HG03045 (cell line): ENCODE measurements around the gene SEZ6L.
"Not testable (repeated sequence)": the region's sequence is repeated elsewhere in the genome, so short reads cannot be mapped to it uniquely, and the experiment has no call there.

Experiments used
- ATAC-seq: cut with Tn5 transposase; IDR thresholded peaks from one replicate; pipeline ENCODE4 v1.9.1; 2021; ENCODE audit warnings: mild to moderate bottlenecking, moderate library complexity; ENCODE audit not compliant: unreplicated experiment

SEZ6L gene

GRCh38 chr22:26374391-26375026 lies 205.2 kb downstream of the SEZ6L start:
- ATAC-seq: no peak

- no peak for ATAC-seq
Measured at GRCh38 chr22:26377170-26377830, 208.0 kb downstream of the SEZ6L start.

DNA sequence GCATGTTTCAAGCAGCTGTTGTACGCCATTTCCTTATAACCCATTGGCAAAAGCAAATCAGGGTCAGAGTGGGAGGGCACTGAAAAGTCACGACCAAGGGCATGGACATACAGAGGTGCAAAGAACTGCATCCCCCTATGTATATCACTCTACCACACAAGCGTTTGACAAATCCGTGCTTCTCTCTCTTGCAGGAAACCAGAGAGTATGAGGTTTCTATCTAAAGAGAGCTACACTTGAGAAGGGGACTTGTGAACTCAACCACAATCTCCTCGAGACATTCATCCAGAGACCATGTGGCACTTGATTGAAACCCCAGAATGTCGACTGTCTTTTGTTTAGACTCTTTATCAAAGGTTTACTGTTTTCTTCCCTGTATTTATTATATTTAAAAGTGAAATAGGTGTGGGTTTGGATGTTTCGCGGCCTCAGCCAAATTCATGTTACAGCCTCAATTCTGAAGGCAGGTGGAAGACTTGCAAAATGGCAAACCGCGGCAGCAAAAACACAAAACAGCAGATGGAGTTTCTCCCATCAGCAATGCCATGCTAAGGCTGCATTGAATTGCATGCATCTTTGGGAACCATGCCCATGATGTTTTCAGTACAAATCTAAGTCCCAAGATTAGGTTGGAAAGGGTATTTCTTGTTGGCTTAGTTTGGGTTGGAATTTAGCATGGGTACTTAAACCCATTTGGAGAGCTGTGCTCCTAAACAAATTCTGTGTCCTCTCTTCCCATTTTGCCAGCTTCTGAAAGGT lies 211.0 kb downstream of the SEZ6L start:
- no peak for ATAC-seq

GRCh38 chr22:26382782-26383181 lies 213.5 kb downstream of the SEZ6L start:
- no peak for ATAC-seq

DNA sequence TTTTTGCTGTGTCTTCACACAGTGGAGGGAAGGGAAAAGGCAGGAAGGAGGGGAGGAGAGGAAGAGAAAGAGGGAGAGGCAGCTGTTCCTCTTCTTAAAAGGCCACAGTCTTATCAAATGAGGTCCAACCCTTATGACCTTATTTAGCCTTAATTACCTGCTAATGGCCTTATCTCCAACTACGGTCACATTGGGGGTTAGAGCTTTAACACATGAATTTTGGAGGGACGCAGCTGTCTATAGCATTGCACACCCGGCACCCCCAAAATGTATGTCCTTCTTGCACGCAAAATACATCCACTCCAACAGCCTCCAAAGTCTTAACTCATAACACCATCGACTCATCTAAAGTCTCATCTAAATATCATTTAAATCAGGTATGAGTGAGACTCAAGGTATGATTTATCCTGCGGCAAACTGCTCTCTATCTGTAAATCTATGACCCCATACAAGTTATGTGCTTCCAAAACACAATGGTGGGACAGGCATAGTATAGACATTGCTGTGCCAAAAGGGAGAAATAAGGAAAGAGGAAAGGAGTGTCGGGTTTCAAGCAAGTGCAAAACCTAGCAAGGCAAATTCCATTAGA lies 214.8 kb downstream of the SEZ6L start:
- ATAC-seq: no peak

GRCh38 chr22:26385164-26385563 lies 215.9 kb downstream of the SEZ6L start:
- ATAC-seq: no peak

DNA sequence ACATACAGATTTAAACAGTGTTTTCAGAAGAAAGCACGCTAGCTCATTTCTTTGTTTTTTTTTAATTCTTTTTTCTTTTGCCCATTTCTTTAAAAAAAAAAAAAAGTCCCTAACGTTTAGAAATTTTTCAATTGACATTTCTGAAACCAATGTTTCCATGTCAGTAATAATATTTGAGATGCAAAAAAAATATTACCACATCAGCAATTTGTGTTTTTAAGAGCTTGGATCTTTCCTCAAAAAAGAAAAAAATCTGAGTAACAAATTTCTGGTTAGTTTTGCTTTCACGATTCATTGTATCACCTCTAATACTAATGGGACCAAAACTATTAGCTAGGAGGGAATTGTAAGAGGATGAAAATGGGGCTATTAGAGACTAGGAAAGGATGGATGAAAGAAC lies 219.9 kb downstream of the SEZ6L start:
- no peak for ATAC-seq

DNA sequence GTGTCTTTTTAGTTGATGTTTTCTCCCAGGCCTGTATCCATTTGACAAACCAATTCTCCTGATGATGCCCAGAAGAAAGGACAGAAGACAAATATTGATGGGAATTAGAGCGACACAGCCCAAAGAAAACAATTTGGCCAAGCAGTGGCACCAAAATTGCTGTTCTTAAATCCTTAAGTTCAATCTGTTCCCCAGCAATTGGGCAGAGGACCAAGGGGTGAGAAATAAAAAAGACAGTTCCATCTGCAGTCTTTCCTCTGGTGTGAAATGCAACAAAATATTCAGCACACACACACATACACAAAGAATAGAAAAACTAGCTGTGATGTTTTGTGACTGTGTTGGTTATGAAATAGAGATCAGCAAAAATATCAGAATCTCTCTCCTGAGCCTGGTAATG lies 221.8 kb downstream of the SEZ6L start:
- ATAC-seq: no peak

GRCh38 chr22:26391623-26392022 lies 222.4 kb downstream of the SEZ6L start:
- ATAC-seq: no peak

DNA sequence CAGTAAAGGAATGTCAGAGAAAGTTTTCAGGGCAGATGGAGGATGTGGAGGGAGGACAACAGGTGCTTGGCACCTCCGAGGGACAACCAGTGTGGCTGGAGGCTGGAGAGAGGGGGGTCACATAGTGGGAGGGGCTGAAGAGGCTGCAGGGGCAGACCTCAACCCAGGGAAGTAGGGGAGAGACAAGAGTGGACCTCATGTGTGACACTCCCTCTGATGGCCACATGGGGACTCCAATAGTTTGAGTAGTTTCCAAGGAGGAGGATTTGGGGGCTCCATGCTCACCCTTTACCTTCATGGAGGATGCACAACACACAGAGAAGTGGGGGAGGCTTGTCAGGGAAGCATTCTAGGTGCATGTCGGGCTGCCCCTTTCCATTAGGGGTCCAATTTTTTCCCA lies 224.7 kb downstream of the SEZ6L start:
- ATAC-seq: no peak

DNA sequence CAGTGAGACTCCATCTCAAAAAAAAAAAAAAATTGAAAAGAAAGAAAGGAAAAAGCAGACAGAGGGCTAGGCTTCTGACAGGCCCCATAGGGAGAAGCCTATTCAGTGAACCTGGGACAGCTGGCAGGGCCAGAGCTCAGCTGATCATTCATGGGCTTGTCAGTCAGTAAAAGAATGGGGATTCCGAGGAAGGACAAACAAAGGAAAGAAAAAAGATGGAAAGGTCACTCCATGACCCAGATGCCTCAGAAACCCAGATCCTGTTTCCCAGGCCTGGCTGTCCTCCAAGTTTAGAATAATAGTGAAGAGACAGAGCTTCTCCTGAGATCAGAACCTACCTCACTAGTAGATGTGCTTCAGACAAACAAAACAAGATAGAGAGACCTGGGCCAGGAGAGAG lies 225.5 kb downstream of the SEZ6L start:
- no peak for ATAC-seq

- ATAC-seq: no peak
Measured at GRCh38 chr22:26395926-26396325, 226.7 kb downstream of the SEZ6L start.

DNA sequence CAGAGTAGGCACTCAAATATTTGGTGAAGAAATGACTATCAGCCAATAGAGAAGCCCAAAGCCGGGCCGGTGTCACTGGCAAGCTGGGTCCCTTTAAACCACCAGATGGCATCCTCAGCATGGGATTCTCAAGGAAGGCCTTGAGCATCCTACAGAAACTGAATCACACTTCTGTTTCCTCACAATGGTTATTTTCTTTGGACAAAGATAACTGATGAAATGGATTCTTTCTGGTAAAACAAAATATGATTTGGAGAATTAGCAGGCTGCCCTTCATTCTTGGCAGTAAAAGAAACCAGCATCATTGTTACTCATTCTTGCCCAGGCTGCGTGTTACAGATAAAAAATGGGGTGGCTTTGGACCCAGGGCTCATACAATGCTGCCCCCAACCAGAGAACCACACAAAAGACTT lies 229.5 kb downstream of the SEZ6L start:
- ATAC-seq: no peak

GRCh38 chr22:26399289-26399688 lies 230.0 kb downstream of the SEZ6L start:
- no peak for ATAC-seq

DNA sequence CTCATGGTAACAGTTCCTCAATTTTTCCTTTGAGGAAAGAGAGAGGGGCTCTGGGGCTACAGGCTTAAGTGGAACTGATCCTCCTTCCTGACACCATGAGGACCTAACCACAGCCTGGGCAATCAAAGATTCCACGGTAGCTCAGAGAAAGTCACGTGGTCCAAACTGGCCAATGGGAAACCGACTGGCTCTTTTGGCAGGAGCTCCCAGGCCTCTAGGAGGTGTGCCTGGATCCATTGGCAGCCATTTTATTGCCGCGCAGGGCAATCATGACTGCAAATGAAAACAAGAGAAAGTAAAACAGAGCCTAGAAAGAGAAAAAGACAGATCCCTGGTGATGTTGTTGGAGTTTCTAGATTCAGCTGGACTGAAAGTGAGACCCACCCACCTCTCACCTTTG lies 232.5 kb downstream of the SEZ6L start:
- ATAC-seq: no peak

- ATAC-seq: no peak
Measured at GRCh38 chr22:26404851-26405421, 235.7 kb downstream of the SEZ6L start.

- ATAC-seq: no peak
Measured at GRCh38 chr22:26406118-26406517, 236.9 kb downstream of the SEZ6L start.

DNA sequence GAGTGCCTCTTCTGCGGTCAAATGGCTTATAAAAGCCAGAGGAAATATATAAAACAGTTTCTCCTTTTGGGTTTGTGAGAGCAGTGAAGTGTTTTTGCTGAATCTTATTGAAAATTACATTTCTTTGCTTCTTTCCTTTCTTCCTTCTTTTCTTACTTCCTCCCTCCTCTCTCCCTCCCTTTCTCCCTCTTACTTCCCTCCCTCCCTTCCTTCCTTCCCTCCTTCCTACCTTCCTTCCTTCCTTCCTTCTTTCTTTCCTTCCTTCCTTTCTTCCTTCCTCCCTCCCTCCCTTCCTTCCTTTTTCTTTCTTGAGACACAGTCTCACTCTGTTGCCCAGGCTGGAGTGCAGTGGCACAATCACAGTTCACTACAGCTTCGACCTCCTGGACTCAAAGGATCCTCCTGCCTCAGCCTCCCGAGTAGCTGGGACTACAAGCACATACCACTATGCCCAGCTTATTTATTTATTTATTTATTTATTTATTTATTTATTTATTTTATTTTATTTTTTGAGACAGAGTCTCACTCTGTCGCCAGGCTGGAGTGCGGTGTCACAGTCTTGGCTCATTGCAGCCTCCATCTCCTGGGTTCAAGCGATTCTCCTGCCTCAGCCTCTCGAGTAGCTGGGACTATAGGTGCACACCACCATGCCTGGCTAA lies 239.4 kb downstream of the SEZ6L start:
- ATAC-seq: not testable (repeated sequence)

DNA sequence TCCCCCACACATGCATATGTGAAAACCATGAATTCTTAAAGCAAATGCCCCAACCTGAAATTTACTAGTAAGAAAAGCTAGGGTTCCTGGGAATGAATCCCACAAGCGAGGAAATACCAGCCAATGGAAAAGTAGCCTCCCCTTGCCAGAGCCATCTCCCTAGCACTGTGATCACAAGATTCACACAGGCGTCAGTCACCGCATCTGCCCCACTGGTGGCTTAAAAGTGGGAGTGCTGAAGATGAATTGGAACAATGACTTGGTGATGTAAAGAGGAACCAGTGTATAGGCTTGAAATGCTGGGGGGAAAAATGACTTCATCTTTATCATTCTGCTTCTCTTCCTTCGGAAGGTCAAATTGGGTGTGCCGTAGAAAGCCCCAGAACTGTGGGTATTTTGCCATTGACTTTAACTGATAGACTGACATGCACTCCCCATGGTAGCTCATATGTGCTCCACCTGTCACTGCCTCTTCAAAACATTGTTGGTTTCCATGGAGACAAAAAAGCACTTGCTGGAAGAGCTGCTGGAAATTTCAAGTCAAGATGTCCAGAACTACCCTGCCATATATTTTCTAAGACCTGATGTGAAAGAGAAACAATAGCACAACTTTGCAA lies 240.6 kb downstream of the SEZ6L start:
- no peak for ATAC-seq

DNA sequence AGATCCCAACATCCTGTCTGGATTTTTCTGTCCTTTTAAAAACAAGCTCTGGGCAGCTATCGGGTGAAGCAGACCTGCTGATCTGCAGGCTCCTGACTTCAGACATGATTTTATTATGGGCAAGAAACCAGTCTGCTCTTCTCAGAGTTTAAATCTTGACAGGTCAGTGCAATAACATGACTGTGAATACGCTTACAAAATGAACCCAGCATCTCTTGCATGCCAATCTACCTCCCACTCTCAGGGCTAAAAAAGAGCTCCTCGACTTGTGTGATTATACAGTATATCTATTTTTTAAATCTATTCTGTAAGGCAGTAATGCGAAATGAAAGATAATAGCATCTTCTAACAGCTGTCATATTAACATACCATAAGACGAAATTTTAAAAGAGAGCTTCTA lies 241.1 kb downstream of the SEZ6L start:
- ATAC-seq: no peak
